ENCODE data around the gene GINS2. TPM values are rescaled to one million over a fixed set of nuclear protein-coding genes. Genes with fewer than 3 reads are reported as not detected.

GINS2 gene
- total and polyA plus RNA-seq, 9 donors = 8.5 to 15.5 (median 10.6) TPM

- Histone ChIP-seq H3K36me3 (ENCODE audit: control insufficient read depth, insufficient read depth, low read length) (peaks cover 72% of the 10 kb centered on the region), H3K27ac (ENCODE audit: low read length) (no peak overlapping the region)
- whole genome bisulfite sequencing (ENCODE audit: insufficient coverage) = 55% methylated on average over 15 of the region's 19 CpGs
Measured at GRCh38 chr16:85673529-85674417, 15.0 kb downstream of the GINS2 start.

DNA sequence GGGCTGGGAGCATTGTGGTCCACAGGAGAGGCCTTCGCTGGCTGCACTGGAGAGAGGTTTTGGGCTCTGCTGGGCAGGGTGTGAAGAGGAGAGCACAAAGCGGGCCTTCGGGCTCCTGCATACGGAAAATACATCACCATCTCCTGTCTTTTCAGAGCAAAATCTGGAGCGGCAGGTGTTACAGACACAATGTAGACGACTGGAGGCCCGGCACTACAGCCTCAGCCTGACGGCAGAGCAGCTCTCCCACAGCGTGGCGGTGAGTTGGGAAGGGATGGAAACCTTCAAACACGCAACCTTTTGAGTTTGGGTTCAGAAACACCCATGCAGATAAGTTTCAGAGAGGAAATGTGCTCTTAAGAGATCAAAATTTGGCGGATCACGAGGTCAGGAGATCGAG, 17.9 kb downstream of the GINS2 start:
- DNase-seq = no peak
- 88% methylated on average over 7 of the region's 14 CpGs for WGBS (ENCODE audit: insufficient coverage)
- Histone ChIP-seq H3K27ac (ENCODE audit: low read length) (no peak overlapping the region), H3K4me3 (ENCODE audit: low read length) (no peak overlapping the region), H3K27me3 (ENCODE audit: control insufficient read depth, insufficient read depth, low read length) (no peaks in the 10 kb centered on the region), H3K9me3 (replicated peaks; ENCODE audit: control insufficient read depth, low read depth, low read length) (no peaks in the 10 kb centered on the region), H3K36me3 (ENCODE audit: control insufficient read depth, insufficient read depth, low read length) (peaks cover 75% of the 10 kb centered on the region), H3K4me1 (ENCODE audit: control insufficient read depth, insufficient read depth, low read length) (peaks cover 8% of the 10 kb centered on the region)

More at GRCh38 chr16:85673529-85674417, 15.0 kb downstream of the GINS2 start:
- DNase-seq = peak; percentile 52
- no peaks in the 10 kb centered on the region for H3K9me3 ChIP-seq (replicated peaks; ENCODE audit: control insufficient read depth, low read depth, low read length)
- no peaks in the 10 kb centered on the region for H3K27me3 ChIP-seq (ENCODE audit: control insufficient read depth, insufficient read depth, low read length)
- H3K4me3 ChIP-seq (ENCODE audit: low read length) = no peak overlapping the region
- H3K4me1 ChIP-seq (ENCODE audit: control insufficient read depth, insufficient read depth, low read length) = peaks cover 8% of the 10 kb centered on the region

GRCh38 chr16:85668676-85669424, 19.9 kb downstream of the GINS2 start:
- no peaks in the 10 kb centered on the region for H3K9me3 ChIP-seq (replicated peaks; ENCODE audit: control insufficient read depth, low read depth, low read length)
- DNase-seq = no peak
- H3K4me3 ChIP-seq (ENCODE audit: low read length) = no peak overlapping the region
- H3K27me3 ChIP-seq (ENCODE audit: control insufficient read depth, insufficient read depth, low read length) = no peaks in the 10 kb centered on the region
- 83% methylated on average over 9 of the region's 10 CpGs for WGBS (ENCODE audit: insufficient coverage)
- H3K36me3 ChIP-seq (ENCODE audit: control insufficient read depth, insufficient read depth, low read length) = peaks cover 81% of the 10 kb centered on the region
- peaks cover 12% of the 10 kb centered on the region for H3K4me1 ChIP-seq (ENCODE audit: control insufficient read depth, insufficient read depth, low read length)
- H3K27ac ChIP-seq (ENCODE audit: low read length) = no peak overlapping the region

- DNase-seq = no peak
- Histone ChIP-seq H3K4me3 (ENCODE audit: low read length) (no peak overlapping the region), H3K27me3 (ENCODE audit: control insufficient read depth, insufficient read depth, low read length) (no peaks in the 10 kb centered on the region), H3K36me3 (ENCODE audit: control insufficient read depth, insufficient read depth, low read length) (peaks cover 85% of the 10 kb centered on the region), H3K4me1 (ENCODE audit: control insufficient read depth, insufficient read depth, low read length) (peaks cover 17% of the 10 kb centered on the region), H3K27ac (ENCODE audit: low read length) (no peak overlapping the region), H3K9me3 (replicated peaks; ENCODE audit: control insufficient read depth, low read depth, low read length) (no peaks in the 10 kb centered on the region)
- WGBS (ENCODE audit: insufficient coverage) = 82% methylated on average over 8 of the region's 16 CpGs
Measured at GRCh38 chr16:85667841-85668413, 20.8 kb downstream of the GINS2 start.

DNA sequence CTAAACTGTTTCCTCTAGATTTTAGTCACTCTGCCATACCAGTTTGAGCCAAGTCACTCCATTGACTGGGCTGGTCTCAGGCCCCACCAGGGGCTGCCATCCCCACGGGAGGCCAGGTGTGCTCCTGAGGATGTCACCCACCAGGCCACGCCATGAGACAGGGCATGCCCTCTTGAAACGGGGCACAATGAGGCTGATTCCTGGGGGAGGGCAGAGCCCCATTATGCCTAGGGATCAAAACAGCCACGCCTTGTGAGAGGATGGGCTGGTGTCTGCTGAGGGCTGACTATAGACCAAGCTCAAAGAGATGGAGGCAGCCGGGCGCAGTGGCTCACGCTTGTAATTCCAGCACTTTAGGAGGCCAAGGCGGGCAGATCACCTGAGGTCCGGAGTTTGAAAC, 21.5 kb downstream of the GINS2 start:
- no peak for DNase-seq
- Histone ChIP-seq H3K4me3 (ENCODE audit: low read length) (no peak overlapping the region), H3K27ac (ENCODE audit: low read length) (no peak overlapping the region), H3K9me3 (replicated peaks; ENCODE audit: control insufficient read depth, low read depth, low read length) (no peaks in the 10 kb centered on the region), H3K4me1 (ENCODE audit: control insufficient read depth, insufficient read depth, low read length) (peaks cover 17% of the 10 kb centered on the region), H3K36me3 (ENCODE audit: control insufficient read depth, insufficient read depth, low read length) (peaks cover 86% of the 10 kb centered on the region), H3K27me3 (ENCODE audit: control insufficient read depth, insufficient read depth, low read length) (no peaks in the 10 kb centered on the region)
- 96% methylated on average over 9 of the region's 9 CpGs for WGBS (ENCODE audit: insufficient coverage)

DNA sequence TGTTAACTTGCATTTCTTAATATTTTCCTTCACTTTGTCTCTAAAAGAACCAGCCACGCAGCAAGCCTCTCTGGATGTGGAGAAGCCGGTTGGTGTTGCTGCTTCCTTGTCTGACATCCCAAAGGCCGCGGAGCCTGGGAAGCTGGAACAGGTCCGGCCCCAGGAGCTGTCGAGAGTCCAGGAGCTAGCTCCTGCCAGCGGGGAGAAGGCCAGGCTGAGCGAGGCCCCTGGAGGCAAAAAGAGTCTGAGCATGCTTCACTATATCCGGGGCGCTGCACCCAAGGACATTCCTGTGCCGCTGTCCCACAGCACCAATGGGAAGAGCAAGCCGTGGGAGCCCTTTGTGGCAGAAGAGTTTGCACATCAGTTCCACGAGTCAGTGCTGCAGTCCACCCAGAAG, 22.8 kb downstream of the GINS2 start:
- no peak for DNase-seq
- Histone ChIP-seq H3K27me3 (ENCODE audit: control insufficient read depth, insufficient read depth, low read length) (no peaks in the 10 kb centered on the region), H3K27ac (ENCODE audit: low read length) (no peak overlapping the region), H3K4me1 (ENCODE audit: control insufficient read depth, insufficient read depth, low read length) (peaks cover 17% of the 10 kb centered on the region), H3K36me3 (ENCODE audit: control insufficient read depth, insufficient read depth, low read length) (peaks cover 88% of the 10 kb centered on the region), H3K4me3 (ENCODE audit: low read length) (no peak overlapping the region), H3K9me3 (replicated peaks; ENCODE audit: control insufficient read depth, low read depth, low read length) (no peaks in the 10 kb centered on the region)
- WGBS (ENCODE audit: insufficient coverage) = 63% methylated on average over 13 of the region's 13 CpGs

DNA sequence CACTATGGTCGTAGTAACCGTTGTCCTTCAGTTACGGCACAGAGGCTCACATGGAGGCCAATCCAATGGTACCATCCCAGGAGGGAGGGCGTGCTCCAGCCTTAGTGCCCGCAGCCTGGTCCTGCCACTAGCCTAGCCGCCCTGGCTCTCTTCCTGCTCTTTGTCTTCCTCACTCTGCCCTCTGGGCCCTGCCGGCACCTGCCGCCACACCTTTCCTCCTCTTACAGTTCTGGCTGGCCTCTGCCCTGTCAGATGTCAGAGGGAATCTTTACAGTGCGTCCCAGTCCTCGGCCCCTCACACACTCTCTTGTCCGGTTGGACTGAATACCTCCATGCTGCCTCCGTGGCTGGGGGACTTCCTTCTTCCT, 23.4 kb downstream of the GINS2 start:
- no peaks in the 10 kb centered on the region for H3K9me3 ChIP-seq (replicated peaks; ENCODE audit: control insufficient read depth, low read depth, low read length)
- no peak overlapping the region for H3K4me3 ChIP-seq (ENCODE audit: low read length)
- peaks cover 87% of the 10 kb centered on the region for H3K36me3 ChIP-seq (ENCODE audit: control insufficient read depth, insufficient read depth, low read length)
- H3K4me1 ChIP-seq (ENCODE audit: control insufficient read depth, insufficient read depth, low read length) = peaks cover 17% of the 10 kb centered on the region
- WGBS (ENCODE audit: insufficient coverage) = 94% methylated on average over 12 of the region's 12 CpGs
- no peak for DNase-seq
- H3K27me3 ChIP-seq (ENCODE audit: control insufficient read depth, insufficient read depth, low read length) = no peaks in the 10 kb centered on the region
- H3K27ac ChIP-seq (ENCODE audit: low read length) = no peak overlapping the region

DNA sequence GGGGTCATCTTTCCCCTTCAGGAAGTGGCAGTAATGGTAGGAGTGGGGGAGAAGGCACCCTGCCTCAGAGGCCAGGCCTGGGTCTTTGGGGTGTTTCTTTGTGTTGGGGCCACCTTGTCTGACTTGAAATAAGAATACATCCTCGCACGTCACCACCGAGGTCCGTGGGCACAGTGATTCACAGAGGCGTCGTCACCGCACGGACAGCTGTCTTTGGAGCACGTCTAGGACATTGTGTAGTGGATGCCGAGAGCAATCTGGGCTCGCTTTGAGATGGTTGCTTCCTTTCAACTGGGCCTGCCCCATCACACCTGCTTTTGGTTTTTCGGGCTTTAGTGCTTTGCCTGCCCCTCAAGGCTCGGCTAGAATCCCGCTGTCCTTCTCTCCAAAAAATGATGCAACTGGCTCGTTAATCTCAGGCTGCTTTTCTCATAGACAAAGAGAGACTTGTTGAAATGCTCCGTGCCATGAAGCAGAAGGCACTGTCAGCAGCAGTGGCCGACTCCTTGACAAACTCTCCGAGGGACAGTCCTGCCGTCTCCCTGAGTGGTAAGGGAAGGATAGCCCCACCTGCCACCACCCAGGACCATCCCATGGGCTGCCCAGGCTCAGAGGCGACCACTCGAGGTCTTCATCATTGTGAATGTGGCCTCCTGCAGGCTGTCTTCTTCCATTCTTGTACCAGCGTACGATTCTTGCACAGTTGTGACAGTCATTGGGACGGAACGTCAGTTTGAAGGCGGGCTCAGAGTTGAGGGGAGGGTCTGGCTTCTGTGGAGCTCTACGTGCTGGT, 24.0 kb downstream of the GINS2 start:
- Histone ChIP-seq H3K27me3 (ENCODE audit: control insufficient read depth, insufficient read depth, low read length) (no peaks in the 10 kb centered on the region), H3K36me3 (ENCODE audit: control insufficient read depth, insufficient read depth, low read length) (peaks cover 89% of the 10 kb centered on the region), H3K27ac (ENCODE audit: low read length) (no peak overlapping the region), H3K4me1 (ENCODE audit: control insufficient read depth, insufficient read depth, low read length) (peaks cover 21% of the 10 kb centered on the region), H3K4me3 (ENCODE audit: low read length) (no peak overlapping the region), H3K9me3 (replicated peaks; ENCODE audit: control insufficient read depth, low read depth, low read length) (no peaks in the 10 kb centered on the region)
- 90% methylated on average over 22 of the region's 27 CpGs for WGBS (ENCODE audit: insufficient coverage)
- no peak for DNase-seq

- Histone ChIP-seq H3K36me3 (ENCODE audit: control insufficient read depth, insufficient read depth, low read length) (peaks cover 93% of the 10 kb centered on the region), H3K27me3 (ENCODE audit: control insufficient read depth, insufficient read depth, low read length) (no peaks in the 10 kb centered on the region), H3K9me3 (replicated peaks; ENCODE audit: control insufficient read depth, low read depth, low read length) (no peaks in the 10 kb centered on the region), H3K4me1 (ENCODE audit: control insufficient read depth, insufficient read depth, low read length) (peaks cover 23% of the 10 kb centered on the region), H3K27ac (ENCODE audit: low read length) (peak overlapping the region; percentile 20), H3K4me3 (ENCODE audit: low read length) (no peak overlapping the region)
- 34% methylated on average over 10 of the region's 12 CpGs for whole genome bisulfite sequencing (ENCODE audit: insufficient coverage)
- DNase-seq = peak; percentile 69
Measured at GRCh38 chr16:85663891-85664321, 24.8 kb downstream of the GINS2 start.
